CD4-positive, alpha-beta T cell treated with Interleukin-15 for 4 hours (primary cell): ENCODE results near the gene PPP1R14C.
A peak's percentile ranks its signal among the peaks of the same experiment; 100 is the strongest.
"Not testable (repeated sequence)": the region's sequence is repeated elsewhere in the genome, so short reads cannot be mapped to it uniquely, and the experiment has no call there.

Experiments
- DNase-seq: peaks from one replicate; pipeline ENCODE4 v3.0.0-alpha.2; 2020; ENCODE audit warnings: low spot score

The PPP1R14C gene

GRCh38 chr6:150220634-150221551, 78.0 kb downstream of the PPP1R14C start:
- no peak for DNase-seq

- no peak for DNase-seq
These were observed 82.0 kb downstream of the PPP1R14C start for GRCh38 chr6:150224820-150225219.

- no peak for DNase-seq
These were observed 84.4 kb downstream of the PPP1R14C start for GRCh38 chr6:150227281-150227680.

GRCh38 chr6:150228072-150228733, 85.4 kb downstream of the PPP1R14C start:
- no peak for DNase-seq

- DNase-seq = no peak
These were observed 86.8 kb downstream of the PPP1R14C start for GRCh38 chr6:150229436-150230163.

- DNase-seq = no peak
These were observed 87.3 kb downstream of the PPP1R14C start for GRCh38 chr6:150230164-150230561.

GRCh38 chr6:150230832-150231524, 88.1 kb downstream of the PPP1R14C start:
- DNase-seq = no peak

GRCh38 chr6:150231525-150231850, 88.6 kb downstream of the PPP1R14C start:
- DNase-seq = no peak

GRCh38 chr6:150233843-150234269, 91.0 kb downstream of the PPP1R14C start:
- no peak for DNase-seq

GRCh38 chr6:150235218-150235617, 92.4 kb downstream of the PPP1R14C start:
- DNase-seq = peak; percentile 4

- no peak for DNase-seq
These were observed 93.3 kb downstream of the PPP1R14C start for GRCh38 chr6:150236114-150236513.

GRCh38 chr6:150236544-150236943, 93.7 kb downstream of the PPP1R14C start:
- DNase-seq = no peak

- DNase-seq = no peak
These were observed 94.8 kb downstream of the PPP1R14C start for GRCh38 chr6:150237626-150238025.

- DNase-seq = no peak
These were observed 95.5 kb downstream of the PPP1R14C start for GRCh38 chr6:150238336-150238741.

- DNase-seq = no peak
These were observed 96.1 kb downstream of the PPP1R14C start for GRCh38 chr6:150238846-150239407.

GRCh38 chr6:150241756-150242155, 98.9 kb downstream of the PPP1R14C start:
- DNase-seq = not testable (repeated sequence)

GRCh38 chr6:150243620-150244314, 100.9 kb downstream of the PPP1R14C start:
- DNase-seq = no peak

- DNase-seq = no peak
These were observed 102.5 kb downstream of the PPP1R14C start for GRCh38 chr6:150245148-150245935.

- DNase-seq = no peak
These were observed 105.0 kb downstream of the PPP1R14C start for GRCh38 chr6:150247803-150248202.

- no peak for DNase-seq
These were observed 105.5 kb downstream of the PPP1R14C start for GRCh38 chr6:150248300-150248699.
